ENCODE results near the gene POMC.
"Not testable (repeated sequence)": the region's sequence is repeated elsewhere in the genome, so short reads cannot be mapped to it uniquely, and the experiment has no call there.

GRCh38 chr2:25210923-25211322, 42.5 kb upstream of the POMC start:
- not testable (repeated sequence) for TF ChIP-seq EZH2 (IDR thresholded peaks at IDR 0.05; ENCODE audit: borderline replicate concordance, insufficient read depth, low read depth, low read length, poor library complexity, severe bottlenecking); CTCF (IDR thresholded peaks at IDR 0.05)
